ENCODE measurements around the gene ALX1. TPM values are rescaled to one million over a fixed set of nuclear protein-coding genes. Genes with fewer than 3 reads are reported as not detected.

The ALX1 gene
- total and polyA plus RNA-seq, 3 experiments from 2014 or later = not detected

Other genes with a start within 250 kb of the ALX1 start
- not detected for gene TSPAN19, start 243.9 kb upstream of the ALX1 start, total RNA-seq
- not detected for gene TSPAN19, start 243.9 kb upstream of the ALX1 start, polyA plus RNA-seq
- gene LRRIQ1, start 243.9 kb upstream of the ALX1 start, total RNA-seq = under 1 TPM in 1 of 2 experiments, not detected in 1; 0.07 TPM
- not detected for gene LRRIQ1, start 243.9 kb upstream of the ALX1 start, polyA plus RNA-seq

All from CD8-positive, alpha-beta memory T cell (primary cell).